Measurements from ENCODE around the gene BCL7A.
"Not testable (repeated sequence)": the region's sequence is repeated elsewhere in the genome, so short reads cannot be mapped to it uniquely, and the experiment has no call there.

The BCL7A gene

DNA sequence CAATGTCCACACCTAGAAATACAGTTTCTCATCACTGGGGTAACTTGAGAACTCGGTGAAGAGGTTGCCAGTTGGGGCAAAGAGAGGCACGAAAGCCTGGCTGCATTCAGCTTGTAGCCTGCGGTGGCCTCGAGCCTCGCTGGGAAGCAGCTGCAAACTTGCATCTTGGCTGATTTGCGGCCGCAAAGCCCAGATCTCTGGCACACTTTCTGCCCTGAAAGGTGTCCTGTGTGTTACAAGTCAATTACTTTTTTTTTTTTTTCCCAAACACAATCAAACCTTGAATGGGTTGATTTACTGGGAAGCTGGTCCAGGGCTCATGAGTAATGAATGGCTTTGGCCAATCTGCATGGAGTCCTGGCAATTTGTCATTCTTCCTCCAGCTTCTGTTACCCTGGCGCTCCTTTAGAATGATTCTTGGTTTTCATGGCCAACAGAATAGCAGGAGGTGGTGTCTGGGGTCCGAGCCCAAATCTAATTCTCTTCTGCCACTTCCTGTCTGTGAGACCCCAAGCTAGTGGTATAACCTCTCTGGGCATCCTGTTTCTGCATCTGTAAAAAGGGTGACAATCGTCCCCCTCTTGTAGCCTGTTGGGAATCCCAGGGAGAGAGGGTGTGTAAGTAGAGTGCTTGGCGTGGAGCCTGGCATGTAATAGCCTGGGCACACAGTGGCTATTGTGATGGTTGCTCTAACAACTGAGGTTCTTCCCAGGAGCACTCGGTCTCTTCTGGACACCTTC is 6.7 kb downstream of the BCL7A start:
- DNase-seq (ENCODE audit: low spot score): no peak

DNA sequence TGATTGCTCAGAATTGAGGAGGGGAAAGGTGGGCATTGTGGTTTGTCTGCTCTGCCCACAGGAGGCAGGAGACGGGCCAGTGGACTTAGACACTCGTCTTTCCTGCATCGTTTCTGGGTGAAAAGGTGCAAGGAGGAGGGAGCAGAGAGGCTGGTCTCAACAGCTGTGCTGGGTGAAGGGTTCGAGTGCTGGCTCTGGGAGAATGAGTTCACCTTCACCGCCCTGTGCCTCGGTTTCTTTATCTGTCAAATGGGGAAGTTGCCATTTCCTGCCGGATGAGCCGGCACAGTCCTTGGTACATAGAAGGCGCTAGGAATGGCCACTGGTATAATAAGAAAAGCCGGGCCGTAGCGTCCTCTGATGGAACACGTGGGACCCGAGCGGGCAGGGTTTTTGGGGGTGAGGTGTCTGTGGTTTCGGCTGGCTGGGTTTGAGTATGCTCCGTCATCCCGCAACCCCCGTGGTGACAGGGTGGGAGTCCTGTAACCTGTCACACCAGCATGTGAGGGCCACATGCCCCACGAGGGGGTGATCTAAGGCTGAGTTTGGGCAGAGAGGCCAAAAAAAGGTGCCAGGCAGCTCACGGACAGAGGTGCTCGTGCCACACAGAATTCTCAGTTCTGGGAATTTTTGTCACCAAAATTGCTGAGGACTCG is 7.3 kb downstream of the BCL7A start:
- no peak for DNase-seq (ENCODE audit: low spot score)

DNA sequence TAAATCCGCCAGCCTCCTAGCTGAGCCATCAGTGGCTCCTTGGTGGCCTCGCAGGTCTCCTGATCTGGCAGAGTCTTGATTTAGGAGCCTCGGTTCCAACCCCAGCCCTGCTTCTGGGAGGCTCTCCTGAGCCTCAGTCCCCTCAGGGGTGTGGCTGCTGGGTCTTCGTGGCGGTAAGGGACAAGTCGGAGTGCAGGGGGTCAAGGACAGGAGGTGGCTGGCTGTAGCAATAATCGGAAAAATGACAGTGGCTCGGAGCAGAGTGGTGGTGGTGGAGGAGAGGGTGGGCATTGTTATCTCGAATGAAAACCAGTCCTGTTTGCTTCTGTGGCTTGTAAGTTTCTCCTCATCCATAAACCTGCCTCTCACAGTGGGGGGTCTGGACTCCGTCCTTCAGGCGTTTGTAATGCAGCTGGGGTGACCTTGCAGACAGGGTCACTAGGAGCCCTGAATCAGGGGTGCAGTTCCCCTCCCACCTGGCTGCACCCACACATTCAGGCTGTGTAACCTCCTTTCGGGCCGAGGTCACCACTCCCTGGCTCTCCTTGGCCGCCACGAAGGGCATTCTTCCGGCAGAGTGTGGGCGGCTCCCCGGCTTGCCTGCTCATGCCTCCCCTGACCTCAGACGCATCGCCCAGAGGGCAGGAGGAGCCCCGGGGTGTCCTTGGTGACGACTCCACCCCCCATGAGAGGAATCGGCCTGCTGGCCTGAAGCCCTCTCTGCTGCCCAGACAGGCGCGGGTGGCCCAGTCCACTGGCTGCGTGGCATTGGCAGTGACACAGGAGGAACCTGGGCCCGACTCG is 8.1 kb downstream of the BCL7A start:
- DNase-seq (ENCODE audit: low spot score): no peak

DNA sequence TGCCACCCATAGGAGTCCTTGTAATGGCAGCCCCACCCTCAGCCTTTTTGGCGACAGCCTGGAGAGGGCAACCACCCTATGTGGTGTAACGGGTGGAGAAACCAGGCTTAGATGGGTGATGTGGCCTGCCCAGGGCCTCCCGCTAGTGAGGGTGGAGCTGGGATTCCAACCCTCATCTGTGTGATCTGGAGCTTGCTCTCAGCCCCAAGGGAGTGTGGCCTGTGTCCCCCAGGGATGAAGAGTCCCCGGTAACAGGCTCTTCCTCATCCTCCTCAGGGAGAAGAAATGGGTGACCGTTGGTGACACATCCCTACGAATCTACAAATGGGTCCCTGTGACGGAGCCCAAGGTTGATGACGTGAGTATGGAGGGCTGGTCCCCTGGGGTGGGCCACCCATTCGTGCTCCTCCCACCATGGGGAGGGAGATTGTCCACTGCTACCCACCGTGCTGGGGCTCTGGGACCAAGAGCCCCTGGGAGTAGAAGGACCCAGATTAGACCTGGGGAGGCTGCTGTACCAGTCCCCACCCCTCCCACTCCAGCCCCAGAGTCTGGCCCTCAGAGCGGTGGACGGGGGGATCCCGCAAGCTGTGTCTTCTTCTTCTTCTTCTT is 8.8 kb downstream of the BCL7A start:
- DNase-seq (ENCODE audit: low spot score): no peak

DNA sequence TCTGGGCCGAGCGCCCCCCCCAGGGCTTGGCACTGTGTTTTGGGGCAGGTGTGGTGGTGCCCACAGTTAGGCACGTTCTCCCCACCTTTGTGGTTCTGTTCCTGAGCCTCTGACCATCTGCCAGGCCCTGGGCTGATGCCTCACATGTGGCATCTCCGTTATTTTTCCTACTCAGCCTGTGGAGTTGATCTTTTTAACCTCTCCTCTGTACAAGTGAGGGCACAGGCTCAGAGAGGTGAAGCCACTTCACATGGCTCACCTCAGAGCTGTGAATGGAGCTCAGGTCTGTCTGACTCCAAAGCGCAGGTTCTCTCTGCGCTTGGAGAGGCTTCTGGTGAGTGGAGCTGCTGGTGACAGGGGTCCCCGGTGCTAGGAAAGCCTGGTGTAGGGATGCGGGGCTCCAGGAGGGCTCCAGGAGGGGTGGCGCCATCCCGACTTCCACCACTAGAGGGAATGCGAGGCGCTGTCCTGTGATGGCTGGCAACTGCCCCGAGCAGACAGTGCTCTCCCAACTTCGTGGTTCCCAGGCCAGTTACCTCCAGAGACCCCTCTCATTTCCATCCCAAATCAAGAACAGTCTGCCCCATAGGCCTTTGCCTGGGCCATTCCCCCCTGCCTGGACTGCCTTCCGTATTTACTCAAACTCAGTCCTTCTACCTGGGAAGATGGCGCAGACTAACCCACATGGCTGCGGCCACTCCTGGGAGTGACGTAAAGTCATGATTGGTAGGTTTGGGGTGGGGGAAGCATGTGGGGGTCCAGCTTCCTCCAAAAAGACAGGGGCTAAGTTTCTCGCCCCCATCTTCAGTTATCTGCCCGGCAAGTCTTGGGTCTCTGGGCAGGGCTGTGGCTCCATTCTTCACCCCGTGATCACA is 9.9 kb downstream of the BCL7A start:
- DNase-seq (ENCODE audit: low spot score): peak; percentile 38

DNA sequence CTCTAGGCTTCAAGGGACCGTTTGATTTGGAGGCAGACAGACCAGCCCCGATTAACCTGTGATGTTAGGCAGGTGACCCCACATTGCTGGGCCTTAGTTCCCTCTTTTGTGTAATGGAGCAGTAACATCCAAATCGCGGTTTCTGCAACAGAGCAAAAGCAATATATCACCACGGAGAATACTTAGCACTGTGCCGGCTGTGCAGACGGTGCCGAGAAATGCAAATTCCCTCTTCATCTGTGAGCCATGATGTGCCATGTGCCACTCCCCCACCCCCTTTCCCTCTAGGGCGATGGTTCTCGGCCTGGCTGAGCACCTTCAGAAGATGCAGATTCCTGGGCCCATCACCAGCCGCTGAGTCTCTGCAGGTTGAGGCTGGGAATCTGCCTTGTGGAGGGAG is 10.9 kb downstream of the BCL7A start:
- DNase-seq (ENCODE audit: low spot score): no peak

DNA sequence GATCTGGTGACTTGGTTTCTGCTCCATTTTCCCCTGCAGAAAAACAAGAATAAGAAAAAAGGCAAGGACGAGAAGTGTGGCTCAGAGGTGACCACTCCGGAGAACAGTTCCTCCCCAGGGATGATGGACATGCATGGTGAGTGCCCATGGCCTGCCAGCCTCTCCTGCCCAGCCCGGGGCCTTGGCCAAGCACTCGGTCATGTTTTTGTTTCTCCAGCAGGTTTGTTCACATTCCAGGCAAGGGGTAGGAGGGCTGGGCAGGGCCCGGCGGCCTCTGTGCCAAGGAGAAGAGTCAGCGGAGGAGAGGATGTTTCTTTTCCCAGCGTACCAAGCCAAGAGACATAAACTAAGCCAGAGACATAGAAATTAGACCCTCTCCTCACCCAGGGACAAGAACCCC is 13.6 kb downstream of the BCL7A start:
- no peak for DNase-seq (ENCODE audit: low spot score)

DNA sequence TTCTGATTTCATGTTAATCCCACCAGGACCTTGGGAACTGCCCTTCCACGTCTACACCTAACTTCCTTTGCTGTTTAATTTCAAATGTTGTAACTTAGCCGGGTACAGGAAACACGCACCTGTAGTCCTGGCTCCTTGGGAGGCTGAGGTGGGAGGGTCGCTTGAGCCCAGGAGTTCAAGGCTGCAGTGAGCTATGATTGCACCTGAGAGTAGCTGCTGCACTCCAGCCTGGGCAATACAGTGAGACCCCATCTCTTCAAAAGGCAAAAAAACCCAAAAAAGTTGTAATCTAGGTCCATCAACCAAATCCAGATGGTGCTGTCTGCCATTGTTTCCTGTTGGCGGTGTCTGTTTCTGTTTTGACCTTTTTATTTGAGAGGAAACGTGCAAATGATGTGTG is 14.5 kb downstream of the BCL7A start:
- no peak for DNase-seq (ENCODE audit: low spot score)

DNA sequence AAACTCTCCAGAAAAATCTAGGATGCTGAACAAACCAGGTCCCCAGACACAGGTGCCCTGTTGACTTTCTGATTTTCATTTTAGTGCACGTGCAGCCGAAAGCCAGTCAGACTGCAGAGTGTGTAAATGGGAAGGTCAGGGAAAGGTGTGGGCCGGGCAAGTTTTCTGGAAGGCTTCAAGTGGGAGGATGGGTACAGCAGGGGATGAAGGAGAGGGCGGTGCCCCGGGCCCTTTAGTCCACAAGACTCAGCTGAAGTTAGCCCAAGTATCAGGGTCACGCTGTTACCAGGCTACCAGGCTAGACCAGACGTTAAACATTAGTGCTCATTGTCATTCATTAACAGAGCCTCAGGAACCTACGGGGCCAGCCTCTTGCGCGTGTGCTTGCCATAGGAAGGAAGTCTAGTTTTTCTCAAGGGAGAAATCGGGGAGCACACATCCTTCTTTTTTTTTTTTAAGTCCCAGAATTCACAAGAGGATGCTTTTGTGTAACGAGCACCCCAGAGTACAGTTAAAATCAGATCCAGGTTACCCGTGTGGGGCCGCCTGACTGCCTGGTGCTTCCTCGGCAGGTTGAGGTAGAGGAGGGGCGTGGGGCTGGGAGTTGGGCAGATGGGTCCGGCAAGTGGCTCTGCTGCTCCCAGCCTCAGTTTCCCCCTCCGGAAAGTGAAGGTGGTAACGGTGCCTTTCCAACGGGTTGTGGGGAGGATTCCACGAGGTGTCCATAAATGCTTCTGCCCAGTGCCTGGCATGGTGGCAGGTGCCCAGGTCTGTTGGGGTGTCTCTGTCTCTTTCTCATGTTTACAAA is 19.1 kb downstream of the BCL7A start:
- DNase-seq (ENCODE audit: low spot score): no peak

DNA sequence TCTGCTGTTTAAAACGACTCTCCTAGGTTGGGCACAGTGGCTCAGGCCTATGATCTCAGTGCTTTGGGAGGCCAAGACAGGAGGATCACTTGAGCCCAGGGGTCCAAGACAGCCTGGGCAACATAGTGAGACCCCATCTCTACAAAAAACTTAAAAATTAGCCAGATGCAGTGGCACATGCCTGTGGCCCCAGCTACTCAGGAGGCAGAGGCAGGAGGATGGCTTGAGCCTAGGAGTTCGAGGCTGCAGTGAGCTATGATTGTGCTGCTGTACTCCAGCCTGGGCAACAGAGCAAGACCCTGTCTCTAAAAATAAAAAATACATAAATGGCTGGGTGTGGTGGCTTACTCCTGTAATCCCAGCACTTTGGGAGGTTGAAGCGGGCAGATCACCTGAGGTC is 19.8 kb downstream of the BCL7A start:
- not testable (repeated sequence) for DNase-seq (ENCODE audit: low spot score)

DNA sequence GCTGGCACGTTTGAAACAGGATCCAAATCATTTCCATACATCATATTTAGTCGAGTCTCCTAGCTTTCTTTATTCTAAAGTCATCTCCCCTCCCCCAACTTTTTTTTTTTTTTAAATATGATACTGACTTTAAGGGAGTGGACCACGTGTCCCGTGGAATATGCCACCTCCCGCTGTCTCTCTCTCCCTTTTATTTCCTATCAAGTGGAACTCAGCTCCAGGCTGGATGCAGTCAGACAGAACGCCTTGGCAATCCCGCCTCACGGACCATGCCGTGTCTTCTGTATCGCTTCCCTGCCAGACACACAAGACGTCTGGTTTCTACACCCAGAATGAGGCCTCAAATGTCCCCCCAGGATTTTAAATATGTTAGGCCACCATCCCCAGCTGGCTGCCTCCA is 21.2 kb downstream of the BCL7A start:
- DNase-seq (ENCODE audit: low spot score): no peak

DNA sequence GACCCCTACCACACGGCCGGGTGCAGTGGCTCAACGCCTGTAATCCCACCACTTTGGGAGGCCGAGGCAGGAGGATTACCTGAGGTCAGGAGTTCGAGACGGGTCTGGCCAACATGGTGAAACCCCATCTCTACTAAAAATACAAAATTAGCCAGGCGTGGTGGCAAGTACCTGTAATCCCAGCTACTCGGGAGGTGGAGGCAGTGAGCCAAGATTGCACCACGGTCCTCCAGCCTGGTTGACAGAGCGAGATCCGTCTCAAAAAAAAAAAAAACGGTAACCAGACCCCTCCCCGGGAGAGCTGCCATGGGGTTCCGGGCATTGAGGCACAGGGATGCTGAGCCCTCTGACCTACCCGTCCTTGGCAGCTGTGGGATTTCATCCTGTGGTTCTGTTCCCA is 21.8 kb downstream of the BCL7A start:
- DNase-seq (ENCODE audit: low spot score): no peak

DNA sequence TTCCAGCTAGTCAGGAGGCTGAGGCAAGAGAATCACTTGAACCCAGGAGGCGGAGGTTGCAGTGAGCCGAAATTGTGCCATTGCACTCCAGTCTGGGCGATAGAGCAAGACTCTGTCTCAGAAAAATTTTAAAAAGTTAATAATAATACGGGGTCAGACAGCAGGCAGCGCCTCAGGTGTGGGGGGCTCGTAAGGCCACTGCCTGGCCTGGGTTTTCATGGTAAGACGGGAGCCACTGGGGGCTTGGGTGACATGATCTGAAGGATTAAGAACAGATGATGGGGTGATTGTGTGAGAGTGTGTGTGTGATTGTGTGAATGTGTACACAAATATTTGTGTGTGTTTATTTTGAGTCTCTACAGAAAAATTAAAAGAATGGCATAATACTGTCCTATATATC is 23.6 kb downstream of the BCL7A start:
- DNase-seq (ENCODE audit: low spot score): no peak

DNA sequence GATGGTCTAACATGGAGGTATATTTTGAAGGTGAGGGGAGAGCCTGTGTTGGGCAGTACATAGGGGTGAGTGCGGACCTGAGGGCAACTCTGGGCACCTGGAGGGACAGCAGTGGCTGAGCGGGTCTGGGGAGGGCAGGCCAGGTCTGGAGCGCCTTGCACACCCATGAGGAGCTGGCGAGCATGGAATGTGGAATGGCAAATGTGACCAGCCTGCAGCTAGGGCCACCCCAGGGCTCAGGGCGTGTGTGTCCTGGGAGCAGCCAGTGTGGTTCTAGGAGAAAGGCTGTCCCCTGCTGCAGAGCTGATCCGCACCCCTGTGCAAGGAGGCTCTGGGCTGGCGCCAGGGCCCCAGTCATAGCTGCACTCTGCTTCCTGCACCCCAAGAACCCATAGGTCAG is 24.5 kb downstream of the BCL7A start:
- DNase-seq (ENCODE audit: low spot score): no peak

DNA sequence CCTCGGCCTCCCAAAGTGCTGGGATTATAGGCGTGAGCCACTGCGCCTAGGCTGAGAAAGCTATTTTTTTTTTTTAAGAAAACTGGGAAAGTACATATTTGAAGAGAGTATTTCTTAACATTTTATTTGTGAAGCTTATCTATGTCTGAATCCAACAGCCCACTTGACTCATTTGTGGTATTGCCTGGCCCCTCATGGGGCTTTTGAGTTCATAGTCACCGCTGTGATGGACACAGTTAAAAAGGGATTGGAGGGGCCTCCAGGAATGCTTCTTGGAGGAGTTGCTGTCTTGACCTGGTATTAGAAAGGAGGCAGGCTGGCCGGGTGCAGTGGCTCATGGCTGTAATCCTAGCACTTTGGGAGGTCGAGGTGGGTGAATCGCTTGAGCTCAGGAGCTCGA is 26.5 kb downstream of the BCL7A start:
- no peak for DNase-seq (ENCODE audit: low spot score)

DNA sequence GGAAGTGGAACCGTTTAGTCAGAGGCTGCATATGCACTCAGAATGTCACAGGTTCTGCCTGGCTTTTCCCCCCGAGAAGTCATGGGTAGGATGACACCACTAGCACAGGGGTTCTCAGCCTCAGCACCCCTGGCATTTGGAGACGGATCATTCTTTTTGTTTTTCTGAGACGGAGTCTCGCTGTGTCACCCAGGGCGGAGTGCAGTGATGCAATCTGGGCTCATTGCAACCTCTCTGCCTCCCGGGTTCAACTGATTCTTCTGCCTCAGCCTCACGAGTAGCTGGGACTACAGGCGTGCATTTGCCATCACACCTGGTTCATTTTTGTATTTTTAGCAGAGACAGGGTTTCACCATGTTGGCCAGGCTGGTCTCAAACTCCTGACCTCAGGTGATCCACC is 28.1 kb downstream of the BCL7A start:
- DNase-seq (ENCODE audit: low spot score): no peak

DNA sequence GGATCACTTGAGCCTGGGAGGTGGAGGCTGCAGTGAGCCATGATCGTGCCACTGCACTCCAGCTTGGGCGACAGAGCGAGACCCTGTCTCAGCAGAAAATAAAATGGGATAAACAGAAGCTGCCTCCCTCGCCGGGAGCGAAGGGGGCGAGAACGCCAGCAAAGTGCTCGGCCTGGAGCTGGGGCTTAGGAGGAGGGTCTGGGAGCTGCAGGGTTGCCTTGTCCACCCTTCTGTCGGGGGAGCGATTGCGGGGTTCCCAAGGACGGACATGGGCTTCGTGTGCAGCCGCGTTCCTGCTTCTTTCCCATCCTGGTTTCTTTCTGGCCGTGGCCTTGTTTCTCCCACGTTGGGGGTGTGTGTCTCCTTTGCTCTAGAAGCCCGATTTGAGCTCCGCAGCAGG is 29.0 kb downstream of the BCL7A start:
- no peak for DNase-seq (ENCODE audit: low spot score)

DNA sequence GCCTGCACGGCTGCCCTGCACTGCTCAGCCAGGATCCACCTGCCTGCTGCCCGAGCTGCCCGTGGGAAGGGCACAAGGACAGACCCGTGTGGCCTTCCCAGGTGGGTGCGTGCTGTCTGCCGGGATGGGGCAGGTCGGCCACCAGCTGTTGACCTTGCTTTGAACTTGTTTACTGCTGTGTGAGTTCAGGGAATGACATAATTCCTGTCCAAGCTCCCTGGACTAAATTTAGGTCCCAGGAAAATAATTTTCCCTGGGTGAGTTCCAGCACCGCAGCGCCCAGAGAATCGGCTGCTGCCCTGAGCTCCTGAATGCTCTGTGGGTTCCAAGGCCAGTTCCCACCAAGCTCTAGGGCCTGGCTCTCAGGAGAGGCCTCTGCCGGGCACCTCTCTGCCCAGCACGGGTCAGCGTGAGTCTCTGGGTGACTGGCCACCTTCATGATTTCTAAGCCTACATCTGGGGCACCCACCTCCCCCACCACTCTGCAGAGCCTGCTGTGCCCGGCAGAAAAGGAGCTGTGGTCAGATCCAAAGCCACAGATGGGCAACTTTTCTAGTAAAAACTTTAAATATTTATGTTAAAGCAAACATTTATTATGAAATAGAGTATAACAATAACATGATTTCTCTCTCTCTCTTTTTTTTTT is 29.7 kb downstream of the BCL7A start:
- no peak for DNase-seq (ENCODE audit: low spot score)

DNA sequence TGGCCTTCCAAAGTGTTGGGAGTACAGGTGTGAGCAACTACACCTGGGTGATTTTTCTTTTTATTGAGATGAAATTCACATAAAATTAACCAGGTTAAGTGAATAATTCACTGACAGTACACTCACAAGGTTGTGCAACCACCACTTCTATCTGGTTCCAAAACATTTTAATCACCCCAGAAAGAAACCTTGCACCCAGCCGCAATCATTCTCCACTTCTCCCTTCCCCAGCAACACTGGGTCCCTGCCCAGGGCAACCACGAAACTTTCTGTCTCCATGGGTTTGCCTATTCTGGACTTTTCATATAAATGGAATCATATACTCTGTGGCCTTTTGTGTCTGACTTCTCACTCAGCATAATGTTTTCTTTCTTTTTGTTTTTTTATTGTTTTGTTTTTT is 30.6 kb downstream of the BCL7A start:
- DNase-seq (ENCODE audit: low spot score): no peak

DNA sequence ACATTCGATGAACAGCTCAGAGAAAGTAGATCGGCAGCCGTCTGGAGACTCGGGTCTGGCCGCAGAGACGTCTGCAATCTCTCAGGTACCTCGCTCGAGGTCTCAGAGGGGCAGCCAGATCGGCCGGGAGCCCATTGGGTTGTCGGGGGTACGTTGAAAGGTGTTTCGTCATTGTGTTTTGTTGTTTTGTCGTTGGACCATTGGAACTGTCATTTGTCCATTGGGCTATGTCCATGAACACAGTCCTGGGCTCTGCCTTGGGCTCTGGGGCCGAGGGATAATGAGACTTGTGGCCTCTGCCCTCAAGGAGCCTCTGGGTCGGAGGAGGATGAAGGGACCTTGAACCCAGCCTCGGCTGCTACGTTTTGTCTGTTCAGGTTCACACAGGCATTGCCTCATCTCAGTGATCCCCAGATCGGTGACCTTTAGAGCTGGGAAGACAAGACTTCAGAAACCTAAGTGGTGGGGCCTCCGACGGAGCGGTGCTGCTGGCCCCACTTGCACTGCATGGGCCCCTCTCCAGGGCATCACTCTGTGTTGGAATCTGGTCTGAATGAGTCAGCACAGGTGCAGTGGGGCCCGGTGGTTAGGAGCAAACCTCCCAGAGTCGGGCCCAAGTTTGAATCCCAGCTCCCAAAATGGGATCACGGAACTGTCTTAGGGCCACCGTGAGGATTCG is 33.3 kb downstream of the BCL7A start:
- no peak for DNase-seq (ENCODE audit: low spot score)

All from LoVo (cell line).